Ishikawa (cell line): Measurements from ENCODE around the gene HS3ST4.

ENCODE experiments used
- CEBPB ChIP-seq: IDR thresholded peaks from 2 replicates; pipeline ENCODE4 v1.6.1; 2012
- CREB1 ChIP-seq: IDR thresholded peaks from 2 replicates; pipeline ENCODE4 v1.6.1; 2012; ENCODE audit warnings: low read depth
- EGR1 ChIP-seq: IDR thresholded peaks from 2 replicates; pipeline ENCODE4 v1.6.1; 2012
- EP300 ChIP-seq: IDR thresholded peaks from 2 replicates; pipeline ENCODE4 v1.6.1; 2012; ENCODE audit warnings: borderline replicate concordance
- FOXM1 ChIP-seq: IDR thresholded peaks from 2 replicates; pipeline ENCODE4 v1.6.1; 2012; ENCODE audit warnings: low read depth, borderline replicate concordance
- NFIC ChIP-seq: IDR thresholded peaks from 2 replicates; pipeline ENCODE4 v1.6.1; 2012
- RAD21 ChIP-seq: IDR thresholded peaks from 2 replicates; pipeline ENCODE4 v1.6.1; 2012; ENCODE audit warnings: low read depth
- TAF1 ChIP-seq: IDR thresholded peaks from 2 replicates; pipeline ENCODE4 v1.6.1; 2012; ENCODE audit warnings: low read depth, mild to moderate bottlenecking
- TCF12 ChIP-seq: IDR thresholded peaks from 2 replicates; pipeline ENCODE4 v1.6.1; 2012; ENCODE audit warnings: low read depth
- TEAD4 ChIP-seq: IDR thresholded peaks from 2 replicates; pipeline ENCODE4 v1.6.1; 2012
- YY1 ChIP-seq: IDR thresholded peaks from 2 replicates; pipeline ENCODE4 v1.6.1; 2012; ENCODE audit warnings: low read depth
- ZBTB7A ChIP-seq: IDR thresholded peaks from 2 replicates; pipeline ENCODE4 v1.6.1; 2012; ENCODE audit warnings: low read depth
- TF ChIP-seq, protein P1 (sequence below): IDR thresholded peaks from 2 replicates; pipeline ENCODE4 v1.6.1; 2012; ENCODE audit warnings: low read depth, mild to moderate bottlenecking
- TF ChIP-seq, protein P2 (sequence below): IDR thresholded peaks from 2 replicates; pipeline ENCODE4 v1.6.1; 2012
- TF ChIP-seq, protein P3 (sequence below): IDR thresholded peaks from 2 replicates; pipeline ENCODE4 v1.6.1; 2012

HS3ST4 gene

DNA sequence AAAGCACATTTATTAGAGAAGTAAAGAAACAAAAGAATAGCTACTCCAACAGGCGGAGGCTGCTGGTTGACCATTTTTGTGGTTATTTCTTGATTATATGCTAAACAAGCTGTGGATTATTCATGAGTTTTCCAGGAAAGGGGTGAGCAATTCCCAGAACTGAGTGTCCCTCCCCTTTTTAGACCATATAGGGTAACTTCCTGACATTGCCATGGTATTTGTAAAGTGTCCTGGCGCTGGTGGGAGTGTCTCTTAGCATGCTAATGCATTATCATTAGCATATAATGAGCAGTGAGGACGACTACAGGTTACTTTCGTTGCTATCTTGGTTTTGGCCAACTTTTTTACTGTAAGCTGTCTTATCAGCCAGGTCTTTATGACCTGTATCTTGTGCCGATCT, 12.2 kb upstream of the HS3ST4 start:
- TF ChIP-seq NFIC (no peak), FOXM1 (no peak), CREB1 (no peak), ZBTB7A (no peak), TCF12 (no peak), YY1 (no peak)
- TF ChIP-seq, protein P1, sequence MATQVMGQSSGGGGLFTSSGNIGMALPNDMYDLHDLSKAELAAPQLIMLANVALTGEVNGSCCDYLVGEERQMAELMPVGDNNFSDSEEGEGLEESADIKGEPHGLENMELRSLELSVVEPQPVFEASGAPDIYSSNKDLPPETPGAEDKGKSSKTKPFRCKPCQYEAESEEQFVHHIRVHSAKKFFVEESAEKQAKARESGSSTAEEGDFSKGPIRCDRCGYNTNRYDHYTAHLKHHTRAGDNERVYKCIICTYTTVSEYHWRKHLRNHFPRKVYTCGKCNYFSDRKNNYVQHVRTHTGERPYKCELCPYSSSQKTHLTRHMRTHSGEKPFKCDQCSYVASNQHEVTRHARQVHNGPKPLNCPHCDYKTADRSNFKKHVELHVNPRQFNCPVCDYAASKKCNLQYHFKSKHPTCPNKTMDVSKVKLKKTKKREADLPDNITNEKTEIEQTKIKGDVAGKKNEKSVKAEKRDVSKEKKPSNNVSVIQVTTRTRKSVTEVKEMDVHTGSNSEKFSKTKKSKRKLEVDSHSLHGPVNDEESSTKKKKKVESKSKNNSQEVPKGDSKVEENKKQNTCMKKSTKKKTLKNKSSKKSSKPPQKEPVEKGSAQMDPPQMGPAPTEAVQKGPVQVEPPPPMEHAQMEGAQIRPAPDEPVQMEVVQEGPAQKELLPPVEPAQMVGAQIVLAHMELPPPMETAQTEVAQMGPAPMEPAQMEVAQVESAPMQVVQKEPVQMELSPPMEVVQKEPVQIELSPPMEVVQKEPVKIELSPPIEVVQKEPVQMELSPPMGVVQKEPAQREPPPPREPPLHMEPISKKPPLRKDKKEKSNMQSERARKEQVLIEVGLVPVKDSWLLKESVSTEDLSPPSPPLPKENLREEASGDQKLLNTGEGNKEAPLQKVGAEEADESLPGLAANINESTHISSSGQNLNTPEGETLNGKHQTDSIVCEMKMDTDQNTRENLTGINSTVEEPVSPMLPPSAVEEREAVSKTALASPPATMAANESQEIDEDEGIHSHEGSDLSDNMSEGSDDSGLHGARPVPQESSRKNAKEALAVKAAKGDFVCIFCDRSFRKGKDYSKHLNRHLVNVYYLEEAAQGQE: no peak
- TF ChIP-seq, protein P2, sequence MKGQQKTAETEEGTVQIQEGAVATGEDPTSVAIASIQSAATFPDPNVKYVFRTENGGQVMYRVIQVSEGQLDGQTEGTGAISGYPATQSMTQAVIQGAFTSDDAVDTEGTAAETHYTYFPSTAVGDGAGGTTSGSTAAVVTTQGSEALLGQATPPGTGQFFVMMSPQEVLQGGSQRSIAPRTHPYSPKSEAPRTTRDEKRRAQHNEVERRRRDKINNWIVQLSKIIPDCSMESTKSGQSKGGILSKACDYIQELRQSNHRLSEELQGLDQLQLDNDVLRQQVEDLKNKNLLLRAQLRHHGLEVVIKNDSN: no peak

DNA sequence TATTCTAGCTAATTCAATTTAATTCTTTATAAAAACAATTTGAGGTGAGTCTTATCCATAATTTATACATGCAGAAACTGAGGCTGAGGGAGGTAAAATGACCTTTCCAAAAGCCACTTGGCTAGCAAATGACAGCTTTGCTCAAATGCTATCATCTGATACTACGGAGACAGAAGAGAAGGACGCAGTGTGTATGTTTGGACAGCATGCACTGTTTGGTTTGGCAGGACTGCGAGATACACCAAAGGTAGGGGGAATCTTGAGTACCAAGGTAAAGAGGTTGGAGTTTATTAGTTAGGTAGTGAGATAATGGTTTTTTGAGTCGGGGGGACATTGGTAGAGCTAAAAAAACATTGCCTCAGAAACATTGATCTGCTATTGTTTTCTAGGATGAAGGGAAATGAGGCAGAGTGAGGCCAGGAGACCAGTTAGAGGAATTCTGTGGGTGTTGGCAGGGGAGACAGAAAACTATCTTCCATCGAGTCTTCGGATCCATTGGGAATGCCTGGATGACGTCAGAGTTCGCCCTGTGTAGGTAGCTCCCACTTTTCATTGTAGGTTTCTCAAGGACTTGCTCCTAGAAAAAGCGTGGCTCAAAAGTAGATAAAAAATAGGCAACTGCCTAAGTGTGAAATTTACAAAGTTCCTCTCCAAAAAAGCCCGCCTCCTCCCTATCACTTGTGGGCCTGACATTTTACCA, 2.5 kb upstream of the HS3ST4 start:
- TF ChIP-seq, protein P1: no peak
- TF ChIP-seq, protein P2: no peak
- no peak for TF ChIP-seq ZBTB7A
- no peak for TF ChIP-seq YY1
- TF ChIP-seq CREB1: no peak
- no peak for TF ChIP-seq TEAD4

DNA sequence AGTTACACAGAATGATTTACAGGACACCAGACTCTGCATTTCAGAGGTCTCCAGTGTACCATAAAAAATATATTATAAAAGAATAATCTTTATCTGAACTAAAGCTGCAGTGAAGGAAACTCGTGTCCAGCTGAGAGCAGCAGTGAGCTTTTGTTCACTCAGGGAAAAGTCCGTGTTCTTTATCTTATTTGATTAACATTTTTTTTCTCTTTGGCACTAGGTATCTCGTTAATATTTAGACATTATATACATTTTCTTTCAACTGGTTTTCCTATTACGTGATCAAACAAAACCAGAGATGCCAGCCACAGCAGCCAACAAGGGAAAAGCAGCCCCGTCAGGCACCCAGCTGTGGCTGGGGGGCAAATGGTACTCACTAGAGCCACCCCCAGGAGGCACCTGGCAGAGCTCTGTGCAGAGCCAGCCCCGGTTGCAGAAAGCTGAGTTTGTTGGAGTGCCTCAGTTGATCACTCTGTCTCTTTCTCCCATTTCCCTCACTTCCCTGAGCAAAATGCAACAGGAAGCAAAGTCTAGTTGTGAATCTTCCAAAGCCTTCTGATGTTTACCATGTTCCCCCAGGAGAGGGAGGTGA, 1.1 kb upstream of the HS3ST4 start:
- TF ChIP-seq CEBPB (no peak), TEAD4 (no peak), CREB1 (no peak), FOXM1 (no peak), RAD21 (no peak), EGR1 (no peak), NFIC (no peak), EP300 (no peak), ZBTB7A (no peak)
- TF ChIP-seq, protein P3, sequence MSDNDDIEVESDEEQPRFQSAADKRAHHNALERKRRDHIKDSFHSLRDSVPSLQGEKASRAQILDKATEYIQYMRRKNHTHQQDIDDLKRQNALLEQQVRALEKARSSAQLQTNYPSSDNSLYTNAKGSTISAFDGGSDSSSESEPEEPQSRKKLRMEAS: no peak

DNA sequence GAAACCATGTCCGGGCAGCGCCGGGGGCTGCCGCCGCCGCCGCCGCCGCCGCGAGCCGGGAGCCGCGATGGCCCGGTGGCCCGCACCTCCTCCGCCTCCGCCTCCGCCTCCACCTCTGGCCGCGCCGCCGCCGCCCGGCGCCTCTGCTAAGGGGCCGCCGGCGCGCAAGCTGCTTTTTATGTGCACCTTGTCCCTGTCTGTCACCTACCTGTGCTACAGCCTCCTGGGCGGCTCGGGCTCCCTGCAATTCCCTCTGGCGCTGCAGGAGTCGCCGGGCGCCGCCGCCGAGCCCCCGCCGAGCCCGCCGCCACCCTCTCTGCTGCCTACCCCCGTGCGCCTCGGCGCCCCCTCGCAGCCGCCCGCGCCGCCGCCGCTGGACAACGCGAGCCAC, 587 bp downstream of the HS3ST4 start:
- TF ChIP-seq TCF12 (no peak), RAD21 (no peak), EP300 (no peak), CEBPB (no peak), FOXM1 (no peak), CREB1 (no peak), ZBTB7A (no peak), YY1 (no peak), TAF1 (no peak), EGR1 (no peak), TEAD4 (no peak), NFIC (no peak)
- TF ChIP-seq, protein P2: no peak
- TF ChIP-seq, protein P3: no peak
- TF ChIP-seq, protein P1: no peak
